CD14-positive monocyte (primary cell): ENCODE results near the gene TTLL11. TPM values are rescaled to one million over a fixed set of nuclear protein-coding genes. Genes with fewer than 3 reads are reported as not detected.

Source experiments
- DNase-seq, 3 donors: peaks; one replicate each; pipeline ENCODE4 v3.0.0-alpha.2; 2011 to 2022
- H2AFZ ChIP-seq: 2 replicates; pipeline ENCODE4 v1.6.0; 2012; ENCODE audit warnings: mild to moderate bottlenecking, low read depth, low read length, inconsistent platforms; ENCODE audit not compliant: insufficient read depth, poor library complexity, severe bottlenecking
- H3K27ac ChIP-seq, 2 donors: 1 replicate in 1 of 2; 2 replicates in 1 of 2; pipeline ENCODE4 v1.5.1; 2012 to 2013; ENCODE audit warnings: low read length in 2 of 2, control low read depth in 1 of 2, inconsistent platforms in 1 of 2, low read depth in 1 of 2, mild to moderate bottlenecking in 1 of 2
- H3K27me3 ChIP-seq, 2 donors: one replicate each; pipeline versions ENCODE4 v1.6.0 to v1.6.1; 2011 to 2013; ENCODE audit warnings: low read length in 2 of 2; ENCODE audit not compliant: control insufficient read depth in 2 of 2, insufficient read depth in 2 of 2
- H3K36me3 ChIP-seq, 2 donors: replicated peaks in 1 of 2; 1 replicate in 1 of 2; 2 replicates in 1 of 2; pipeline versions ENCODE4 v1.5.1 to v1.6.1; 2012 to 2013; ENCODE audit warnings: low read length in 2 of 2, control low read depth in 1 of 2, inconsistent platforms in 1 of 2, mild to moderate bottlenecking in 1 of 2; ENCODE audit not compliant: insufficient read depth in 2 of 2, control insufficient read depth in 1 of 2
- H3K4me1 ChIP-seq, 2 donors: 1 replicate in 1 of 2; 2 replicates in 1 of 2; pipeline versions ENCODE4 v1.5.1 to v1.6.1; 2012 to 2013; ENCODE audit warnings: low read length in 2 of 2, control low read depth in 1 of 2, inconsistent platforms in 1 of 2, mild to moderate bottlenecking in 1 of 2, moderate library complexity in 1 of 2; ENCODE audit not compliant: insufficient read depth in 2 of 2, control insufficient read depth in 1 of 2
- H3K4me2 ChIP-seq: replicated peaks from 2 replicates; pipeline ENCODE3; 2012; ENCODE audit warnings: low read length, moderate library complexity, mild to moderate bottlenecking; ENCODE audit not compliant: poor library complexity, severe bottlenecking; ENCODE audit errors: extremely low read depth
- H3K4me3 ChIP-seq, 3 experiments: fragments of 200-600 bp in 1 of 3; sonication (generic) in 1 of 3; replicated peaks in 1 of 3; 1 replicate in 2 of 3; 2 replicates in 1 of 3; pipeline ENCODE4 v1.5.1; 2011 to 2013; ENCODE audit warnings: low read length in 3 of 3, mild to moderate bottlenecking in 3 of 3, control low read depth in 2 of 3, low read depth in 2 of 3, inconsistent platforms in 1 of 3, moderate library complexity in 1 of 3
- H3K79me2 ChIP-seq: 2 replicates; pipeline ENCODE4 v1.6.0; 2012; ENCODE audit warnings: mild to moderate bottlenecking, control low read depth, inconsistent platforms, low read length, moderate library complexity; ENCODE audit not compliant: insufficient read depth
- H3K9ac ChIP-seq: 2 replicates; pipeline ENCODE4 v1.6.0; 2017; ENCODE audit warnings: low read length, mild to moderate bottlenecking; ENCODE audit not compliant: insufficient read depth, poor library complexity, severe bottlenecking
- H3K9me3 ChIP-seq, 2 donors: replicated peaks in 1 of 2; 1 replicate in 1 of 2; 2 replicates in 1 of 2; pipeline versions ENCODE4 v1.5.1 to v1.6.1; 2012 to 2013; ENCODE audit warnings: low read length in 2 of 2, control low read depth in 1 of 2; ENCODE audit not compliant: control insufficient read depth in 1 of 2, insufficient read depth in 1 of 2
- H4K20me1 ChIP-seq: 2 replicates; pipeline ENCODE4 v1.6.0; 2012; ENCODE audit warnings: mild to moderate bottlenecking, low read length, control low read depth, moderate library complexity; ENCODE audit not compliant: insufficient read depth
- H3K27ac Mint-ChIP-seq, 7 donors: one replicate each; pipeline ENCODE4 v1.8.0; 2020; ENCODE audit warnings: mild to moderate bottlenecking in 7 of 7, mixed read lengths in 7 of 7, moderate library complexity in 6 of 7, inconsistent platforms in 2 of 7
- H3K27me3 Mint-ChIP-seq, 3 donors: one replicate each; pipeline ENCODE4 v1.8.0; 2021 to 2022; ENCODE audit warnings: low read depth in 3 of 3, mild to moderate bottlenecking in 3 of 3, mixed read lengths in 3 of 3, moderate library complexity in 3 of 3, inconsistent platforms in 1 of 3
- H3K36me3 Mint-ChIP-seq, 2 donors: one replicate each; pipeline ENCODE4 v1.8.0; 2020; ENCODE audit warnings: mixed read lengths in 2 of 2, inconsistent platforms in 1 of 2, mild to moderate bottlenecking in 1 of 2
- H3K4me1 Mint-ChIP-seq: one replicate; pipeline ENCODE4 v1.8.0; 2020; ENCODE audit warnings: mild to moderate bottlenecking, mixed read lengths
- H3K4me3 Mint-ChIP-seq, 2 donors: one replicate each; pipeline ENCODE4 v1.8.0; 2020; ENCODE audit warnings: mild to moderate bottlenecking in 2 of 2, mixed read lengths in 2 of 2, moderate library complexity in 1 of 2
- H3K9me3 Mint-ChIP-seq, 7 donors: one replicate each; pipeline ENCODE4 v1.8.0; 2020 to 2022; ENCODE audit warnings: mixed read lengths in 7 of 7, mild to moderate bottlenecking in 6 of 7, moderate library complexity in 6 of 7, inconsistent platforms in 2 of 7
- WGBS: methylation state at CpG from one replicate; pipeline ENCODE4 v1.1.5; 2013; ENCODE audit warnings: missing lambda C conversion rate; ENCODE audit not compliant: insufficient coverage; 5-methylcytosine and 5-hydroxymethylcytosine counted together
- intact Hi-C, 2 donors: fragments of 100-400 bp; cut with micrococcal nuclease; formaldehyde crosslinking; loops; one replicate each; pipeline versions ENCODE4 v1.15.0 to v1.15.1; 2023
- polyA plus RNA-seq, 3 donors: library from polyadenylated mRNA; depleted of rRNA in 1 of 3; unstranded in 2 of 3; stranded (reverse) in 1 of 3; fragments of 300-500 nt in 2 of 3; fragments of >200 nt in 1 of 3; fragmentation: Illumina TruSeq in 2 of 3; gene quantifications; 1 replicate in 2 of 3; 2 replicates in 1 of 3; pipeline ENCODE4 v1.2.3, GENCODE V29; 2012 to 2021
- TF ChIP-seq, protein P1 (sequence below): fragments of 200-600 bp; IDR thresholded peaks from one replicate; pipeline ENCODE4 v1.8.0; 2022; ENCODE audit warnings: antibody characterized with exemption, mild to moderate bottlenecking

TTLL11 gene
- polyA plus RNA-seq, 3 donors: 2.9 to 3.5 (median 3.1) TPM

DNA sequence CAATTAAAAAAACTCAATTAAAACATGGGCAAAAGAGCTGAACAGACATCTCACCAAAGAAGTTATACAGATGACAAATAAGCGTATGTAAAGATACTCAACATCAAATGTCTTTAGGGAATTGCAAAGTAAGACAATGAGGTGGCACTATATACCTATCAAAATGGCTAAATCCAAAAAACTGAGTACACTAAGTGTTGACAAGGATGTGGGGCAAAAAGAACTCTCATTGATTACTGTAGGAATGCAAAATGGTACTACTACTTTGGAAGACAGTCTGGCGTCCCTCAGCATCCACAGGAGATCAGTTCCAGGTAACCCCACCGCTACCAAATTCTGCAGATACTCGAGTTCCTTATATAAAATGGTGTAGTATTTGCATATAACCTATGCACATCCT is 243.6 kb downstream of the TTLL11 start:
- Histone ChIP-seq H3K9ac (no peak overlapping the region), H3K9me3 (peaks cover 0 to 4% of the 10 kb centered on the region in 2 donors), H3K27me3 (no peaks in the 10 kb centered on the region), H2AFZ (no peak overlapping the region), H3K4me3 (no peak overlapping the region), H3K36me3 (no peaks in the 10 kb centered on the region), H3K79me2 (no peaks in the 10 kb centered on the region), H3K27ac (no peak overlapping the region), H4K20me1 (no peaks in the 10 kb centered on the region), H3K4me1 (no peaks in the 10 kb centered on the region), H3K4me2 (no peak overlapping the region)
- DNase-seq: no peak
- Mint-ChIP-seq H3K9me3 (peaks cover 2 to 22% (median 10%) of the 10 kb centered on the region in 7 donors), H3K36me3 (no peaks in the 10 kb centered on the region), H3K4me3 (no peak overlapping the region), H3K4me1 (no peaks in the 10 kb centered on the region), H3K27ac (no peak overlapping the region), H3K27me3 (peaks cover 0 to 3% (median 3%) of the 10 kb centered on the region in 3 donors)
- intact Hi-C loops: no loop called here
- TF ChIP-seq, protein P1, sequence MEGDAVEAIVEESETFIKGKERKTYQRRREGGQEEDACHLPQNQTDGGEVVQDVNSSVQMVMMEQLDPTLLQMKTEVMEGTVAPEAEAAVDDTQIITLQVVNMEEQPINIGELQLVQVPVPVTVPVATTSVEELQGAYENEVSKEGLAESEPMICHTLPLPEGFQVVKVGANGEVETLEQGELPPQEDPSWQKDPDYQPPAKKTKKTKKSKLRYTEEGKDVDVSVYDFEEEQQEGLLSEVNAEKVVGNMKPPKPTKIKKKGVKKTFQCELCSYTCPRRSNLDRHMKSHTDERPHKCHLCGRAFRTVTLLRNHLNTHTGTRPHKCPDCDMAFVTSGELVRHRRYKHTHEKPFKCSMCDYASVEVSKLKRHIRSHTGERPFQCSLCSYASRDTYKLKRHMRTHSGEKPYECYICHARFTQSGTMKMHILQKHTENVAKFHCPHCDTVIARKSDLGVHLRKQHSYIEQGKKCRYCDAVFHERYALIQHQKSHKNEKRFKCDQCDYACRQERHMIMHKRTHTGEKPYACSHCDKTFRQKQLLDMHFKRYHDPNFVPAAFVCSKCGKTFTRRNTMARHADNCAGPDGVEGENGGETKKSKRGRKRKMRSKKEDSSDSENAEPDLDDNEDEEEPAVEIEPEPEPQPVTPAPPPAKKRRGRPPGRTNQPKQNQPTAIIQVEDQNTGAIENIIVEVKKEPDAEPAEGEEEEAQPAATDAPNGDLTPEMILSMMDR: no peak
- no CpG with 5 or more reads among the region's 4 CpGs for WGBS

DNA sequence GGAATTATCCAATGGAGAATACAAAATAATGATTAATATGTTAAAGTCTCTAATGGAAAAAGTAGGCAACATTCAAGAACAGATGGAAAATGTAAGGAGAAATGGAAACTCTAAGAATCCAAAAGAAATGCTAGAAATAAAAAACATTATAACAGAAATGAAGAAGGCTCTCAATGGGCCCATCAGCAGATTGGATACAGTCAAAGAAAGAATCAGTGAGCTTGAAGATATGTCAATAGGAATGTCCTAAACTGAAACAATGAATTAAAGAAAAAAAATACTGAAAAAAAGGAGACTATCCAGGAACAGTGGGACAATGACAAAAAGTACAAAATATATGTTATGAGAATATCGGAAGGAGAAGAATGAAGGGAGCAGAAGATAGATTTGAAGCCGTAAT is 248.5 kb downstream of the TTLL11 start:
- peaks cover 0 to 4% of the 10 kb centered on the region in 2 donors for H3K9me3 ChIP-seq
- intact Hi-C loops: no loop called here
- no peak overlapping the region for H3K27ac ChIP-seq
- Mint-ChIP-seq H3K27me3 (peaks cover 0 to 3% (median 3%) of the 10 kb centered on the region in 3 donors), H3K36me3 (no peaks in the 10 kb centered on the region), H3K9me3 (peaks cover 2 to 24% (median 10%) of the 10 kb centered on the region in 7 donors), H3K4me3 (no peak overlapping the region), H3K4me1 (no peaks in the 10 kb centered on the region), H3K27ac (no peak overlapping the region)
- no peak overlapping the region for H3K4me3 ChIP-seq
- H2AFZ ChIP-seq: no peak overlapping the region
- no peaks in the 10 kb centered on the region for H3K36me3 ChIP-seq
- no peaks in the 10 kb centered on the region for H3K4me1 ChIP-seq
- H4K20me1 ChIP-seq: no peaks in the 10 kb centered on the region
- no peak overlapping the region for H3K9ac ChIP-seq
- no peak overlapping the region for H3K4me2 ChIP-seq
- DNase-seq: no peak
- no CpG with 5 or more reads among the region's 2 CpGs for WGBS
- H3K27me3 ChIP-seq: no peaks in the 10 kb centered on the region
- H3K79me2 ChIP-seq: no peaks in the 10 kb centered on the region
- TF ChIP-seq, protein P1: no peak
